PC-3 (cell line): ENCODE results near the gene PHPT1. TPM values are rescaled to one million over a fixed set of nuclear protein-coding genes. Genes with fewer than 3 reads are reported as not detected.

Source experiments
- ATAC-seq: fragments of 200-7000 bp; cut with Tn5 transposase; 2 replicates; pipeline ENCODE4 v1.9.1; 2020; ENCODE audit warnings: mild to moderate bottlenecking, moderate library complexity
- BruUV-seq: library from RNA; stranded (reverse); fragments of 400-500 nt; replicated peaks from 2 replicates; lab custom pipeline; 2021; lab: Mats Ljungman, UMichigan
- CTCF ChIA-PET: fragments of 300-600 bp; sonication (Branson Sonifier 250); formaldehyde crosslinking; loops from one replicate; lab custom pipeline; 2022; ENCODE audit warnings: antibody characterized with exemption; lab: Charles Lee
- POLR2A ChIA-PET: fragments of 300-600 bp; sonication (Branson Sonifier 250); formaldehyde crosslinking; loops from one replicate; lab custom pipeline; 2022; ENCODE audit warnings: antibody characterized with exemption; ENCODE audit not compliant: unreplicated experiment; lab: Charles Lee
- DNase-seq: peaks from one replicate; pipeline ENCODE4 v3.0.0-alpha.2; 2015
- H2AFZ ChIP-seq: fragments of 300-600 bp; sonication (generic); 2 replicates; pipeline ENCODE4 v1.6.0; 2016; ENCODE audit warnings: antibody characterized with exemption, low read length
- H3F3A ChIP-seq: fragments of 300-600 bp; sonication (generic); one replicate; pipeline ENCODE4 v1.6.0; 2017; ENCODE audit warnings: antibody characterized with exemption, low read length, control low read depth, mild to moderate bottlenecking; ENCODE audit not compliant: unreplicated experiment
- H3K27ac ChIP-seq: fragments of 300-600 bp; sonication (generic); 2 replicates; pipeline ENCODE4 v1.5.1; 2016; ENCODE audit warnings: mild to moderate bottlenecking, low read length
- H3K27me3 ChIP-seq: fragments of 300-600 bp; sonication (generic); 2 replicates; pipeline ENCODE4 v1.6.1; 2016; ENCODE audit warnings: low read length, mixed read lengths
- H3K36me3 ChIP-seq: fragments of 300-600 bp; sonication (generic); 2 replicates; pipeline ENCODE4 v1.6.1; 2016; ENCODE audit warnings: low read depth, mixed run types, low read length, mixed read lengths
- H3K4me1 ChIP-seq: fragments of 300-600 bp; sonication (generic); 2 replicates; pipeline ENCODE4 v1.5.1; 2016; ENCODE audit warnings: low read length; ENCODE audit not compliant: insufficient read depth
- H3K4me2 ChIP-seq: fragments of 300-600 bp; sonication (generic); 2 replicates; pipeline ENCODE4 v1.6.0; 2016; ENCODE audit warnings: low read length
- H3K4me3 ChIP-seq: fragments of 300-600 bp; sonication (generic); 2 replicates; pipeline ENCODE4 v1.5.1; 2016; ENCODE audit warnings: mild to moderate bottlenecking, low read length, mixed read lengths
- H3K79me2 ChIP-seq: fragments of 300-600 bp; sonication (generic); 2 replicates; pipeline ENCODE4 v1.6.1; 2017; ENCODE audit warnings: low read length, mixed read lengths
- H3K9ac ChIP-seq: fragments of 300-600 bp; sonication (generic); 2 replicates; pipeline ENCODE4 v1.6.0; 2016; ENCODE audit warnings: mild to moderate bottlenecking, low read length
- H3K9me2 ChIP-seq: fragments of 300-600 bp; sonication (generic); replicated peaks from 2 replicates; pipeline ENCODE4 v1.6.1; 2016; ENCODE audit warnings: mixed run types, low read length, mixed read lengths
- H3K9me3 ChIP-seq: fragments of 300-600 bp; sonication (generic); 2 replicates; pipeline ENCODE4 v1.6.1; 2016; ENCODE audit warnings: low read length, mixed read lengths
- H4K20me1 ChIP-seq: fragments of 300-600 bp; sonication (generic); 2 replicates; pipeline ENCODE4 v1.6.1; 2016; ENCODE audit warnings: low read length, mixed read lengths
- CTCF ChIP-seq: fragments of 300-600 bp; sonication (generic); conservative IDR thresholded peaks from 2 replicates; pipeline ENCODE4 v1.5.1; 2017; ENCODE audit warnings: antibody characterized with exemption, low read depth, mild to moderate bottlenecking, low read length
- EZH2 ChIP-seq: fragments of 300-600 bp; sonication (generic); IDR thresholded peaks from one replicate; pipeline ENCODE4 v1.6.1; 2017; ENCODE audit warnings: antibody characterized with exemption, mild to moderate bottlenecking, low read length; ENCODE audit not compliant: unreplicated experiment
- EZH2phosphoT487 ChIP-seq: fragments of 300-600 bp; sonication (generic); IDR thresholded peaks from 2 replicates; pipeline ENCODE4 v1.6.1; 2018; ENCODE audit warnings: mild to moderate bottlenecking, antibody characterized with exemption, low read length, borderline replicate concordance
- intact Hi-C: fragments of 100-400 bp; cut with micrococcal nuclease; formaldehyde crosslinking; loops from 2 replicates; pipeline ENCODE4 v1.9.0; 2023
- total RNA-seq: library from RNA; depleted of rRNA; stranded (reverse); fragments of >200 nt; gene quantifications from 2 replicates; pipeline ENCODE4 v1.2.3, GENCODE V29; 2014

PHPT1 gene
- total RNA-seq, 1 experiment from 2014 or later = 111 TPM

GRCh38 chr9:136835162-136835931 lies 13.9 kb upstream of the PHPT1 start:
- no peaks in the 10 kb centered on the region for H3K79me2 ChIP-seq
- no peak overlapping the region for H3K9ac ChIP-seq
- no peaks in the 10 kb centered on the region for H3K36me3 ChIP-seq
- BruUV-seq = no TSS peak
- H2AFZ ChIP-seq = no peak overlapping the region
- ChIA-PET CTCF (no interaction called here), POLR2A (no interaction called here)
- H3K27ac ChIP-seq = no peak overlapping the region
- no peaks in the 10 kb centered on the region for H3K27me3 ChIP-seq
- intact Hi-C loops = no loop called here
- H3K9me2 ChIP-seq = no peaks in the 10 kb centered on the region
- no peak for DNase-seq
- no peak overlapping the region for H3K4me3 ChIP-seq
- H3K4me1 ChIP-seq = no peaks in the 10 kb centered on the region
- no peaks in the 10 kb centered on the region for H3K9me3 ChIP-seq
- no peak for TF ChIP-seq EZH2phosphoT487
- no peak for TF ChIP-seq EZH2
- no peak for TF ChIP-seq CTCF
- no peak for ATAC-seq
- no peaks in the 10 kb centered on the region for H3F3A ChIP-seq
- no peaks in the 10 kb centered on the region for H4K20me1 ChIP-seq
- H3K4me2 ChIP-seq = no peak overlapping the region

- no peak overlapping the region for H2AFZ ChIP-seq
- H3K27me3 ChIP-seq = no peaks in the 10 kb centered on the region
- TF ChIP-seq EZH2phosphoT487 (no peak), CTCF (no peak), EZH2 (no peak)
- no TSS peak for BruUV-seq
- H3K4me3 ChIP-seq = no peak overlapping the region
- no peaks in the 10 kb centered on the region for H3K9me2 ChIP-seq
- H3F3A ChIP-seq = no peaks in the 10 kb centered on the region
- H3K9ac ChIP-seq = no peak overlapping the region
- H3K4me1 ChIP-seq = peaks cover 3% of the 10 kb centered on the region; the same call in 1 of the 2 replicates
- no peaks in the 10 kb centered on the region for H4K20me1 ChIP-seq
- H3K4me2 ChIP-seq = no peak overlapping the region
- DNase-seq = no peak
- ATAC-seq = no peak
- no peak overlapping the region for H3K27ac ChIP-seq
- intact Hi-C loops = no loop called here
- ChIA-PET POLR2A (no interaction called here), CTCF (no interaction called here)
- H3K36me3 ChIP-seq = no peaks in the 10 kb centered on the region
- H3K79me2 ChIP-seq = no peaks in the 10 kb centered on the region
- H3K9me3 ChIP-seq = no peaks in the 10 kb centered on the region
Observed at GRCh38 chr9:136835932-136836904, 13.0 kb upstream of the PHPT1 start.
